Activated T-cell treated with anti-CD3 and anti-CD28 coated beads, Interleukin-2, amount 50 U/mL, for 48 hours (primary cell): Measurements from ENCODE around the gene RBM19.

Experiments
- DNase-seq, 2 experiments: peaks; one replicate each; pipeline ENCODE4 v3.0.0-alpha.2; 2020

RBM19 gene

GRCh38 chr12:113988976-113989375, 22.9 kb upstream of the RBM19 start:
- no peak for DNase-seq

- no peak for DNase-seq
Measured at GRCh38 chr12:113988064-113988451, 21.9 kb upstream of the RBM19 start.

DNA sequence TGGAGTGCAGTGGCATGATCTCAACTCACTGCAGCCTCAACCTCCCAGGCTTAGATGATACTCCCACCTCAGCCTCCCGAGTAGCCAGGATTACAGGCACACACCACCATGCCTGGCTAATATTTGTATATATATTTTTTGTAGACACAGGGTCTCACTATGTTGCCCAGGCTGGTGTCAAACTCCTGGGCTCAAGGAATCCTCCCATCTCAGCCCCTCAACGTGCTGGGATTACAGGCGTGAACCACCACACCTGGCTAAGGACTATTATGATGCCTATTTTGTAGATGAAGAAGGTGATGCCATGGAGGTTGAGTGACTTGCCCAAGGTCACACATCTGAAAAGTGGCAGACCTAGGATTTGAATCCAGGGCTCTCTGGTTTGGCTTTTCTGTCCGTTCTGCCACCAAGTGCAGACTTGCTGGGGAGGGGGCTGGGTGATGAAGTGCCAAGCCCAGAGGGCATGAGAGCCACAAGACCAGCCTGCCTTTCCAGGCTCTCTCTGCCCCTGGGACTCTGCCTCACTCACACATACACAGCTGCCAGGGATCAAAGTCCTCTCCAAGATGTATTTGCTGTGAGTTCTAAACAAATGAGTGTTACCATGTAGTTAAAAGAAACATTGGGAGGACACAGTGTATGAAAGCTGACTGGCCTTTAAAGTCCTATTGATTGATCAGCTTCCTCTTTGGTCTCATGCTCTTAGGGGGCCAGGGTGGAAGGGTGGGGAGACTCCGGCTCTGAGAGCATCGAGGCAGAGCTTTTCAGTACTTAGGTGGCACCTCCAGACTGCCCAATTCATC, 21.3 kb upstream of the RBM19 start:
- DNase-seq: no peak

DNA sequence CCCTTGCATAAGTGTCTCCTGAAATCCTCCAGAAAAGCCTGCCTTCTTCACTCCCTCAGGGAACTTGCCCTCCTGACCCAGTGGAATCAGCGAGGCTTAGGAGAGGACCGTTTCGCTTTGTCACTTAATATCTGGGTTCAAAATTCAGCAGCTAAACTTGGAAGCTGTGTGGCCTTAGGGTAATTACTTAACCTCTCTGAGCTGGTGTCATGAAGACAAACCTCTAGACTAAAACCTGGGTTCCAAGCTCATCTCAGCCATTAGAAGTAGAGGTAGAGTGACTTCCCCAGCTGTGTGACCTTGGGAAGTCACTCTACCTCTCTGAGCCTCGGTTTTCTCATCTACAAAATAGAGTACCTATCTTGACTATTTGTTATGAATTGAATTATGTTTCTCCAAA, 18.3 kb upstream of the RBM19 start:
- DNase-seq: no peak

GRCh38 chr12:113983777-113984448, 17.8 kb upstream of the RBM19 start:
- DNase-seq: no peak

- no peak for DNase-seq
Measured at GRCh38 chr12:113983265-113983664, 17.1 kb upstream of the RBM19 start.

- no peak for DNase-seq
Measured at GRCh38 chr12:113981876-113982275, 15.8 kb upstream of the RBM19 start.

DNA sequence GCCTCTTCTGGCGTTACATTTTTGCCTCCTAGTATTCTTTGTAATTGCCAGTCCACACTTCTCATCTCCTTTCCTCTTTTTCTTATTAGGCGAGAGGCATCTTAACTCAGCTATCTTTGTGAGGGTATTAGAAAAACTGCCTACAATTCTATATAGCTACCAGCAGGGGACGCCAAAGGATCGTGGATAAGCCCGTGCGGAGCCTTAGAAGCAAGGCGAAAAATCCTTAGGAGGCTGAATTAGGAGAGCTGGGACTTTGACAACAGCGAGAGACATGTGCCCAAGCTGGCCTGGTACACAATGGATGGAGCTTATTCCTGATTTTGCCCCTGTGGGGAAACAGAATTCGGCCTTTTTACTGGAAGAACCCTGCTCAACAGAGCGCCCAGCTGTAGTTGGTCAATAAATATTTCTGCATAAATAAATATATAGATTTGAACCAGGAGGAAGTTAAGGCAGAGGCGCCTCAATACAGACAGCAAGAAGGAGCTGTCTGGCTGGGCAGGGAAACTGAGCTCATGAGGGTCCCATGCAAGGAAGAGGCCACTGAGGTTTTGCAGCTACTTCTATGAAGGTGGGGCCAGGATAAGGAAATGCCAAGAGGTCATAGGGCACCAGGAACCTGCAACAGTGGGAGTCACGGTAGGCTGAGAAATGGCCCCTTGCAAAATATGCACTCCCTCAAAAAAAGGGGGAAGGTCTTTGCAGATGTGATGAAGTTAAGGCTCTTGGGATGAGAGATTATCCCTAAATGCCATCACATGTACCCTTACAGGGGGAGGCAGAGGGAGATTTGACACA, 14.6 kb upstream of the RBM19 start:
- peak; percentile 20 to 37 for DNase-seq

DNA sequence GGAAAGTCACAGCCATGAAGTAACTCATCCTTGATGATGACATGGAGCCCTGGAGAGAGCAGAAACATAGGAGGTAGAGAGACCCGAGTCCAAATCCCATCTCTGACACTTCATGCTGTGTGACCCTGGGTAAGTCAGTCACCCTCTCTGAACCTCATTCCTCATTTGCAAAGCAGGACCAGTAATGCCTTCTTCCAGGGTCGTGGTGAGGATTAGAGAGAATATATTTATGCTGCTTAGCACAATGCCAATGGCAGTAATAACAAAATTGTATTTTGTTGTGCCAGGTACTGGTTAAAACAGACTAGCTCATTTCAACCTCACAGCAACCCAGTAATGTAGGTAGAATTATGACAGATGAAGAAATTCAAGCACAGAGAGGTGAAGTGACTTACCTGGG, 13.9 kb upstream of the RBM19 start:
- DNase-seq: no peak

DNA sequence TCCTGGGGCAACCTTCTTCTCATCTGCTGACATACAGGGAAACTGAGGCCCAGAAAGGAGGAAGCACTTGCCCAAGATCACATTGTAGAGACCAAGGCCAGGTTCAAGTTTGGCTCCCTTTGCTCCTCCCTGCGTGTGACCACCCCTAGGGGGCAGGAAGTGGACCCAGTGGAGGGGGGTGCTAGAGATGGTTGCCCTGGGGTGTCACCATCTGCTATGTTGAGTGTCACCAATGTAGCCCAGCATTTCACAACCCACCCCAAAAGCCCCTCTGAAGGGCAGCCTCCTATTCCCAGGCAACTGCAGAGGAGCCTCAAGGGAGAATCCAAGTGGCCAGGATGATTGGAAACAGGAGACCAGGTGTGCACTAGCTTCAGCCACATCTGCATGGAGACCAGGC, 12.0 kb upstream of the RBM19 start:
- no peak for DNase-seq

DNA sequence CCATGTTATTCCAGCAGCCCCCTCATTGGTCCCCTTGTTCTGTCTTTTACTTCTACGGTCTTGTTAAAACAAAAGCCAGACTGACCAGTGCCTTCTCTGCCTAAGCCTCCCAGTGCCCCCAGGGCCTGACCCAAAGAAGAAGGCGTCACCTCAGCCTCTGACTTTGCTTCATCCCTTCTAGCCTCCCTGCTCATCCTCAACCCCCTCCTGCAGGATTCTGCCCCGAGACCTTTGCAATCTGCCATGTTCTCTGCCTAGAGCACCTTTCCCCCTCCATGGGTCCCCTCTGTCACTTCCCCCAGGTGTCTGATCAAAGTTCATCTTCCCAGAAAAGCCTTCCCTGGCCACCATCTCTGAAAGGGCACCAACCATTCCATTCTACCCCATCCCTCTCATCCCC, 7.9 kb upstream of the RBM19 start:
- DNase-seq: no peak

DNA sequence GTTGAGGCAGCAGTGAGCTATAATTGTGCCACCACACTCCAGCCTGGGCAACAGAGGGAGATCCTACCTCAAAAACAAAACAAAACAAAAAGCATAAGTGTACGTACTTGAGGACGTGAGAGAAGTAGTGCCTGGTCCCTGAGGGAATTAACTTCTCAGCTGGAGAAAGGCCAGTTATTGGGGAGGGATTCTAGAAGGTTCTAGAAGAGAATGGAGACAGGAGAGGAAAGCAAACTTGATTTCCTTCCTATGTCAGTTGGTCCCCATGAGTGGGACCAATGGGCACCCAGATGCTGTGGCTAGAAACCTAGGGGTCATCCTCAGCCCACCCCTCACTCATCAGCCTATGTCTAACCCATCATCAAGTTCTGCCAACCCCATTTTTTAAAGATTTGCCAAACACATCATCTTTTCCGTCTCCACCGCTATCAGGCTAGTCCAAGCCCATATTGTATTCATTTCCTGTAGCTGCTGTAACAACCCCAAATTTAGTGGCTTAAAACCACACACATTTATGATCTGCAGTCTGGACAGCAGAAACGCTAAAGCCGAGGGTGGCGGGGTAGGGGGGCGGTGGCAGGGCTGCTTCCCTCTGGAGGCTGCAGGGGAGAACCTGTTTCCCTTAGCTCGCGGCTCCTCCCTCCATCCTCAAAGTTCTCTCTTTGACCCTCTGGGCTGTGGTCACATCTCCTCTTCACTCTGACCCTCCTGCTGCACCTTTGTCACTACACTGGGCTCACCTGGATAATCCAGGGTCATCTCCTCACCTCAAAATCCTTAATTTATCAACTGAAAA, 7.2 kb upstream of the RBM19 start:
- DNase-seq: no peak

DNA sequence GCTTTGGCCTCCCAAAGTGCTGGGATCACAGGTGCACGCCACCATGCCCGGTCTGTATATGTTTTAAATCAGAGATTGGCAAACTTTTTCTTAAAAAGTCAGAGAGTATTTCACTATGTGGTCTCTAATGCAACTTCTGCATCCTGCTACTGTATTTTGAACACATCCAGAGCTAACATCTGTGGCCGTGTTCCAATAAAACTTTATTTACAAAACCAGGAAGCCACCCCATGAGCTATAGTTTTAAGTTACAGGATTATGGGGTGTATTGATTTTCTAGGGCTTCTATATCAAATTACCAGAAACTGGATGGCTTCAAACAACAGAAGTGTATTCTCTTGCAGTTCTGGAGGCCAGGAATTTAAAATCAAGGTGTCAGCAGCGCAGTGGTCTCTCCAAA, 5.3 kb upstream of the RBM19 start:
- DNase-seq: no peak

DNA sequence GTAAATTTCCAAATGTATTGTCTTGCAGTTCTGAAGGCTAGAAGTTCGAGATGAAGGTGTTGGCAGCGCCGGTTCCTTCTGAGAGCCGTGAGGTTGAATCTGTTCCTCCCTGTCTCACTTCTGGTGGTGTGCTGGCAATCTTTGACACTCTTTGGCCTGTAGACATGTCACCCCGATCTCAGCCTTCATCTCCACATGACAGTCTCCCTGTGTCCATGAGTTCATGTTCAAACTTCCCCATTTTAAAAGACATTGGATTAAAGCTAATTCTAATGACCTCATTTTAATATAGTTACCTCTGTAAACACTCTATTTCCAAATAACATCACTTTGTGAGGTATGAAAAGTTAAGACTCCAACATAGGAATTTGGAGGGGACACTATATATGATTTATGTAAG, 4.1 kb upstream of the RBM19 start:
- no peak for DNase-seq

GRCh38 chr12:113967368-113967767, 1.2 kb upstream of the RBM19 start:
- no peak for DNase-seq

- DNase-seq: no peak
Measured at GRCh38 chr12:113962733-113963132, 3.4 kb downstream of the RBM19 start.

- DNase-seq: peak; percentile 70 to 71
Measured at GRCh38 chr12:113961921-113962710, 4.0 kb downstream of the RBM19 start.

DNA sequence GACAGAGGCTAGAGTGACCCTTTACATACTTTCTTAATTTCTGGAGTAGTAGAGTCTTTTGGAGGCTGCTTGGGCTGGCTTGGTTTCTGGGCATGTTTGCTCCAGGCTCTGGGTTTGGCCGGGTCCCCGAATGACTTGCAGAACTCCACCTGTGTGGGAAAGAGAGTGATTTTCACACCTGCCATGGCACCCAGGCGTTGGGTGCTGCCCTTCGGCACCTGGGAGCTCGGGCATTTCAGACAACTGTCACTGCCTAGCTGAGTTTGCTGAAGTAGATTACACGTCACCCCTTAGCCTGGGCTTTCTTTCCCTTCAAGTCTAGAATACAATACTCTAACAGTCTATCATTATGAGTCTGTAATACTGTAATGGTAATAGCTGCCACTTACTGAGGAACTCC, 6.1 kb downstream of the RBM19 start:
- DNase-seq: no peak

DNA sequence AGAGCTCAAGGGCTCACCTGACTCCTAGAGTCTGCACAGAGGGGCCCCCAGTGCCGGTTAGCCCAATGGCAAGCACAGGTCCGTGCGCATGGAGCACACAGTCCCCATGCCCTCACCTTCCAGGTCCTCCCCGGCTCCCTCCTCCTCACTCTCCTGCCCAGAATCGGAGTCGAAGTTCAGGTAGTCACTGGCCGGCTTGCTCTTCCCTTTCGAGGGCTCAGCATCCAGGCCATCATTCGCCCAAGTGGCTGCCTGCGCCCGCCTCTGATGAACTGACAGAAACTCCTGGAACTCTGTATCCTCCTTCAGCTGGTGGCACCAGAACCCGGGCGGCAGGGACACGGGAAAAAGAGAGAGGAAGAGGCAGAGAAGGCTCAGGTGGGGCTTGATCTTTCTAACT, 7.0 kb downstream of the RBM19 start:
- no peak for DNase-seq

DNA sequence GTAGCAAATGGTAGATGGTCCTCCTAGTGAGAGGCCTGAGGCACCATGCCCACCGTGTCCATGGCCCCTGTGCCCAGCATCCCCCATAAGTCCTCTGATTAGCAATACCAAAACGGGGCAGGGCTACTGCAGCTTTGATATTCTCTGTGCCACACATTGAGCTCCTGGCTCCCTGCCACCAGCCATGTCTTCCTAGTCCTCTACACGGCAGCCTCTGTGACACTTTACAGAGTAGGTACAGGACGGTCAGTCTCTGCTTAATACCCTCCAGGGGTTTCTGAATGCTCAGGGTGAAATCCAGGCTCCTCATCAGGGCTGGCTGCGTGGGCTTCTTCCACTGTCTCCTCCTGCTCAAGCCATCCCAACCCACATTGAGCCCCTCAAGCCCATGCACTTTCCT, 8.0 kb downstream of the RBM19 start:
- DNase-seq: no peak

DNA sequence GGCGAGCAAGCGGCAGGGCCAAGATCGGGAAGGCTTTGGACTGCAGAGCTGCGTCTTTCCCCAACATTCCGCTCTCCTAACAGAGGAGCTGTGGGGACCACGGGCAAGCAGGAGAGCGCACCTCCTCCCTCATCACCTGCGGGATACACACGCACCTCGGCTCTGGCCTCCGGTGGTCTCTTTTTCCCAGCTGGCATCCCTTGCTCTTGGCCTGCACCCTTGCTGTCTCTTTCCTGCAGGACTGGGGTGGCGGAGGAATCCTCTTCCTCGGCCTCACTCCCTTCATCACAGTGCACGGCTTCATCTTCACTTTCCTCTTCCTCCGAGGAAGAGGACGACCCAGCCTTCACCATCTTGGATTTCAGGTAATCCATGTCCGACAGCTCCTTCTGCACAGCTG, 8.5 kb downstream of the RBM19 start:
- no peak for DNase-seq
